Measurements from ENCODE around the gene OXCT1.
"Not testable (repeated sequence)": the region's sequence is repeated elsewhere in the genome, so short reads cannot be mapped to it uniquely, and the experiment has no call there.

OXCT1 gene

GRCh38 chr5:41770799-41771198 lies 99.4 kb downstream of the OXCT1 start:
- DNase-seq, result no peak

GRCh38 chr5:41768692-41769091 lies 101.5 kb downstream of the OXCT1 start:
- DNase-seq, result no peak

- DNase-seq, result no peak
Observed at GRCh38 chr5:41764650-41765049, 105.6 kb downstream of the OXCT1 start.

GRCh38 chr5:41763574-41763973 lies 106.7 kb downstream of the OXCT1 start:
- DNase-seq, result no peak

GRCh38 chr5:41763081-41763480 lies 107.1 kb downstream of the OXCT1 start:
- no peak for DNase-seq

GRCh38 chr5:41762426-41762825 lies 107.8 kb downstream of the OXCT1 start:
- no peak for DNase-seq

GRCh38 chr5:41761663-41762062 lies 108.6 kb downstream of the OXCT1 start:
- no peak for DNase-seq

GRCh38 chr5:41755705-41756104 lies 114.5 kb downstream of the OXCT1 start:
- no peak for DNase-seq

- DNase-seq, result no peak
Observed at GRCh38 chr5:41754857-41755256, 115.4 kb downstream of the OXCT1 start.

GRCh38 chr5:41751867-41752266 lies 118.4 kb downstream of the OXCT1 start:
- DNase-seq, result no peak

- peak; percentile 9 for DNase-seq
Observed at GRCh38 chr5:41748631-41749030, 121.6 kb downstream of the OXCT1 start.

GRCh38 chr5:41747708-41748107 lies 122.5 kb downstream of the OXCT1 start:
- no peak for DNase-seq

- no peak for DNase-seq
Observed at GRCh38 chr5:41747301-41747700, 122.9 kb downstream of the OXCT1 start.

- DNase-seq, result not testable (repeated sequence)
Observed at GRCh38 chr5:41742608-41743007, 127.6 kb downstream of the OXCT1 start.

GRCh38 chr5:41738710-41739354 lies 131.4 kb downstream of the OXCT1 start:
- DNase-seq, result no peak

- DNase-seq, result no peak
Observed at GRCh38 chr5:41736641-41737040, 133.6 kb downstream of the OXCT1 start.

- DNase-seq, result no peak
Observed at GRCh38 chr5:41735213-41735612, 135.0 kb downstream of the OXCT1 start.

GRCh38 chr5:41729381-41729780 lies 140.8 kb downstream of the OXCT1 start:
- not testable (repeated sequence) for DNase-seq

- no peak for DNase-seq
Observed at GRCh38 chr5:41728281-41728680, 141.9 kb downstream of the OXCT1 start.

- DNase-seq, result no peak
Observed at GRCh38 chr5:41722359-41722950, 147.8 kb downstream of the OXCT1 start.

GRCh38 chr5:41721516-41721915 lies 148.7 kb downstream of the OXCT1 start:
- no peak for DNase-seq

- no peak for DNase-seq
Observed at GRCh38 chr5:41716382-41716781, 153.8 kb downstream of the OXCT1 start.

GRCh38 chr5:41714446-41714845 lies 155.8 kb downstream of the OXCT1 start:
- not testable (repeated sequence) for DNase-seq

- DNase-seq, result no peak
Observed at GRCh38 chr5:41708604-41708940, 161.7 kb downstream of the OXCT1 start.
